Measurements from ENCODE around the gene RHOBTB1. TPM values are rescaled to one million over a fixed set of nuclear protein-coding genes. Genes with fewer than 3 reads are reported as not detected.

RHOBTB1 gene
- total RNA-seq, 2 experiments from 2014 or later = 0.09 to 0.74 TPM

DNA sequence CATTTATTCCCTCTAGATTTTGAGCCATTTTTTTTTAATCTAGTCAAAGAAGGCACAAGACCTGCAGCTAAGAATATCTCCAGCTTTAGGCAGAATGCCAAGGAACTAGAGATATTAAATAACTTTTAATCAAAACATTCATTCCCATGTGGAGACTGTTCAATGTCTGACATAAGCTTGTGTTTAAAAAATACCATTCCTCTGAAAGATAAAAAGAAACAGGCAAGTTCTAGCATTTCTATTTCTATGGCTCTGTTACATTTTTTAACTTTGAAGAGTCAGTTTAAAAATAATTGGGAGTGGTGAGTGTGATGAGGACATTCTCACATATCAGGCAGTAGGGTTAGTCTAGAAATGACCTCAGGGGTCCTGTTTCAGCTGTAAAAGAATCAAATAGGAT, 48.0 kb downstream of the RHOBTB1 start:
- Mint-ChIP-seq H3K27ac (no peak overlapping the region), H3K27me3 (peaks cover 3% of the 10 kb centered on the region), H3K36me3 (ENCODE audit: low read depth) (no peaks in the 10 kb centered on the region), H3K9me3 (no peaks in the 10 kb centered on the region), H3K4me3 (no peak overlapping the region), H3K4me1 (ENCODE audit: low read depth) (no peaks in the 10 kb centered on the region)
- ChIA-PET CTCF (interaction anchor here (1.1 kb wide), 1 partner anchor 13 kb away, joined by 3 read pairs; no protein-coding TSS in a partner anchor), POLR2A (no interaction called here)
- intact Hi-C loops (cut with micrococcal nuclease) = no loop called here
- TF ChIP-seq, protein P1, sequence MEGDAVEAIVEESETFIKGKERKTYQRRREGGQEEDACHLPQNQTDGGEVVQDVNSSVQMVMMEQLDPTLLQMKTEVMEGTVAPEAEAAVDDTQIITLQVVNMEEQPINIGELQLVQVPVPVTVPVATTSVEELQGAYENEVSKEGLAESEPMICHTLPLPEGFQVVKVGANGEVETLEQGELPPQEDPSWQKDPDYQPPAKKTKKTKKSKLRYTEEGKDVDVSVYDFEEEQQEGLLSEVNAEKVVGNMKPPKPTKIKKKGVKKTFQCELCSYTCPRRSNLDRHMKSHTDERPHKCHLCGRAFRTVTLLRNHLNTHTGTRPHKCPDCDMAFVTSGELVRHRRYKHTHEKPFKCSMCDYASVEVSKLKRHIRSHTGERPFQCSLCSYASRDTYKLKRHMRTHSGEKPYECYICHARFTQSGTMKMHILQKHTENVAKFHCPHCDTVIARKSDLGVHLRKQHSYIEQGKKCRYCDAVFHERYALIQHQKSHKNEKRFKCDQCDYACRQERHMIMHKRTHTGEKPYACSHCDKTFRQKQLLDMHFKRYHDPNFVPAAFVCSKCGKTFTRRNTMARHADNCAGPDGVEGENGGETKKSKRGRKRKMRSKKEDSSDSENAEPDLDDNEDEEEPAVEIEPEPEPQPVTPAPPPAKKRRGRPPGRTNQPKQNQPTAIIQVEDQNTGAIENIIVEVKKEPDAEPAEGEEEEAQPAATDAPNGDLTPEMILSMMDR (IDR thresholded peaks at IDR 0.05) = no peak
- DNase-seq (no peak), ATAC-seq (no peak)

DNA sequence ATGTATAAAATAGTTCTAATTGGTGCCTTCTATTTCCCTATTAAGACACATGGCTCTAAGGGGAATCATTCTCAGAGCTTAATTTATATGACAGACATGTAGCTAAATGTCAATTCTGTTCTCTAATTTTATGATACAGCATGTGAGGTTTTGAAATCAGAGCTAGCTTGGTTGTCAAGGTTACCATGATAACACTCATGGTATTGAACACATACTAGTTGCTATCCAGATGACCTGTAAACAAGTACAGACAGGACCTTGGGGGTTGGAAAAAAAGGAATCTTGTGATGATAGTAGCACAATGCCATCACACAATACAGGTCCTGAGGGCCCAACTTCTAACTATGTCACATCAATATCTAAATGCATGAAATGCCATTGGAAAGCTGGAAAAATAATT, 49.2 kb downstream of the RHOBTB1 start:
- no peaks in the 10 kb centered on the region for H3K4me1 Mint-ChIP-seq (ENCODE audit: low read depth)
- no peak overlapping the region for H3K4me3 Mint-ChIP-seq
- peaks cover 3% of the 10 kb centered on the region for H3K27me3 Mint-ChIP-seq
- no peak for DNase-seq
- no peak for ATAC-seq
- H3K36me3 Mint-ChIP-seq (ENCODE audit: low read depth) = no peaks in the 10 kb centered on the region
- H3K9me3 Mint-ChIP-seq = no peaks in the 10 kb centered on the region
- intact Hi-C loops (cut with micrococcal nuclease) = no loop called here
- TF ChIP-seq, protein P1 (IDR thresholded peaks at IDR 0.05) = no peak
- H3K27ac Mint-ChIP-seq = no peak overlapping the region
- ChIA-PET CTCF (interaction anchor here (1.1 kb wide), 1 partner anchor 12 kb away, joined by 3 read pairs; no protein-coding TSS in a partner anchor), POLR2A (no interaction called here)

DNA sequence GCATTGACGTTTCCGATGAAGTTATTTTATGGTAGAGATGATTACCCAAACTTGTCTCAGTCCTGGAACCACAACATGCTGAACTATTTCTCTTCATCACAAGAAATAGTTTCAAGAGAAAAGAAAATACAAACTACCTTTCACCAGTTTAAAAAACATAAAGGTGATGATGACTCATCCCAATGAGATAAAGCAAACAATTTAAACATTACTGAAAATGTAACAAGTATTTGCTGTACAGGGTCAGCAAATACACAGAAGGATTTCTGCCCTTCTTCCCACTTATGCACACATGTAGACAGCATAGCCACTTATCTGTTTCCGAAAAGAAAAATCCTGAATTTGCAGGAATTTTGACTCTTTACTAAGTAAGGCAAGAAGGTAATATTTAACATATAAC, 50.8 kb downstream of the RHOBTB1 start:
- intact Hi-C loops (cut with micrococcal nuclease) = no loop called here
- CTCF ChIA-PET = no interaction called here

DNA sequence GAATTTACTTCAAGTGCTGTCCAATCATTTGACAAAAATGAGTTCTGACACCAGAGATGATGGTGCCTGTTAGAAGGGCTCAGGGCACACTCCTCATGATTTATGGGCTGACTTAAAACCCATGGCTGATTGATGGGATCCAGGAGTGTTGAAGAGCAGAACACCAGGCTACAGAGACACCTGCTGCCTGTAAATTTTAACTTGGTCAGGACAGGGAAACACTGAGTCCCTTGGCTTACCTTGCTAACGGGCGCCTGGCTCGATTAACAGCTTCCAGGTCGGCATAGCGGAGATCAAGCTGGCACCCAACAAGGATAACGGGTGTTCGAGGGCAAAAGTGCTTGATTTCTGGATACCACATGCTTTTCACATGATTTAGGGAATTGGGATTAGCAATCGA, 51.4 kb downstream of the RHOBTB1 start:
- no peak for ATAC-seq
- no peak overlapping the region for H3K27ac Mint-ChIP-seq

More for the DNA sequence above, 50.8 kb downstream of the RHOBTB1 start:
- H3K36me3 Mint-ChIP-seq (ENCODE audit: low read depth) = no peaks in the 10 kb centered on the region
- no peak for ATAC-seq
- POLR2A ChIA-PET = no interaction called here
- no peaks in the 10 kb centered on the region for H3K9me3 Mint-ChIP-seq
- H3K27me3 Mint-ChIP-seq = peaks cover 3% of the 10 kb centered on the region
- no peak overlapping the region for H3K27ac Mint-ChIP-seq
- no peaks in the 10 kb centered on the region for H3K4me1 Mint-ChIP-seq (ENCODE audit: low read depth)
- no peak for DNase-seq
- no peak overlapping the region for H3K4me3 Mint-ChIP-seq
- TF ChIP-seq, protein P1 (IDR thresholded peaks at IDR 0.05) = no peak

DNA sequence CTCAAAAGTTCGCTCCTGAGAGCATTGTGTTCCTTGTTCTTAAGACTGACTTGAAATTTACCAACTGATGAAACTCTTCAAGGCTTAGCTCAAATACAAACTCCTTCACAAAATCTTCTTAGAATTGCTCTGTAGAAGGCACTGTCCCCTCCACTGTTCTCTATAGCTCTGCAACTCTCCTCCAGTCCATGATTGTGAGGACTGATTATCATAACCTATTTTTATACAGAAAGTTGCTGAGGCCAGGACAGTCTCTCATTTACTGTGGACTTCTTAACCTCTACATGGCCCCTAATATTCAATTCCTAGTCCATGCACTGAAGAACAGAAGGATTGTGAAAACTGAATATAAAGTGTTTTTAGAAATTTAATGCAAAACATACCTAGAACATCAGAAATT, 53.2 kb downstream of the RHOBTB1 start:
- no peaks in the 10 kb centered on the region for H3K4me1 Mint-ChIP-seq (ENCODE audit: low read depth)
- no peak for DNase-seq
- H3K9me3 Mint-ChIP-seq = no peaks in the 10 kb centered on the region
- H3K27me3 Mint-ChIP-seq = peaks cover 3% of the 10 kb centered on the region
- no peak for ATAC-seq
- no peaks in the 10 kb centered on the region for H3K36me3 Mint-ChIP-seq (ENCODE audit: low read depth)
- POLR2A ChIA-PET = no interaction called here
- intact Hi-C loops (cut with micrococcal nuclease) = no loop called here
- CTCF ChIA-PET = no interaction called here
- no peak overlapping the region for H3K27ac Mint-ChIP-seq
- TF ChIP-seq, protein P1 (IDR thresholded peaks at IDR 0.05) = no peak
- H3K4me3 Mint-ChIP-seq = no peak overlapping the region

More for the DNA sequence above, 51.4 kb downstream of the RHOBTB1 start:
- DNase-seq = no peak
- no peaks in the 10 kb centered on the region for H3K4me1 Mint-ChIP-seq (ENCODE audit: low read depth)
- CTCF ChIA-PET = no interaction called here
- no peaks in the 10 kb centered on the region for H3K36me3 Mint-ChIP-seq (ENCODE audit: low read depth)
- no peak overlapping the region for H3K4me3 Mint-ChIP-seq
- TF ChIP-seq, protein P1 (IDR thresholded peaks at IDR 0.05) = no peak
- H3K9me3 Mint-ChIP-seq = no peaks in the 10 kb centered on the region
- H3K27me3 Mint-ChIP-seq = peaks cover 3% of the 10 kb centered on the region
- POLR2A ChIA-PET = no interaction called here
- intact Hi-C loops (cut with micrococcal nuclease) = no loop called here
